Testis (tissue), 3 donors: ENCODE results near the gene IL17REL. TPM values are rescaled to one million over a fixed set of nuclear protein-coding genes. Genes with fewer than 3 reads are reported as not detected.

Source experiments
- DNase-seq: peaks from one replicate; pipeline ENCODE4 v3.0.0-alpha.2; 2019
- H3K27ac ChIP-seq, 2 donors: fragments of 200-600 bp; sonication (generic); one replicate each; pipeline ENCODE4 v1.5.1; 2019
- H3K27me3 ChIP-seq: fragments of 200-600 bp; sonication (generic); one replicate; pipeline ENCODE4 v1.5.1; 2019
- H3K36me3 ChIP-seq: fragments of 200-600 bp; sonication (generic); one replicate; pipeline ENCODE4 v1.5.1; 2017; ENCODE audit warnings: low read depth; ENCODE audit errors: missing control alignments
- H3K4me1 ChIP-seq: fragments of 200-600 bp; sonication (generic); one replicate; pipeline ENCODE4 v1.5.1; 2019
- H3K4me3 ChIP-seq, 2 donors: fragments of 200-600 bp; sonication (generic); one replicate each; pipeline ENCODE4 v1.5.1; 2017 to 2019
- H3K9me3 ChIP-seq: fragments of 200-600 bp; sonication (generic); one replicate; pipeline ENCODE4 v1.5.1; 2017
- POLR2A ChIP-seq: fragments of 450-650 bp; IDR thresholded peaks from one replicate; pipeline ENCODE4 v1.6.1; 2017; ENCODE audit warnings: antibody characterized with exemption, mild to moderate bottlenecking, moderate library complexity
- WGBS, 2 donors: methylation state at CpG; one replicate each; pipeline ENCODE4 v1.1.5; 2018; 5-methylcytosine and 5-hydroxymethylcytosine counted together
- intact Hi-C: fragments of 100-400 bp; cut with DNase I; formaldehyde crosslinking; loops from one replicate; pipeline ENCODE4 v1.15.1; 2023; ENCODE audit warnings: low total_unique reads
- polyA plus RNA-seq: library from polyadenylated mRNA; stranded (reverse); fragments of 350-450 nt; fragmentation: Illumina TruSeq; extraction: RNeasy Lipid Tissue Mini Kit (QIAGEN cat#74804); gene quantifications from one replicate; pipeline ENCODE4 v1.2.3, GENCODE V29; 2014; ENCODE audit warnings: low read depth, low replicate concordance; ENCODE audit not compliant: insufficient read depth
- total RNA-seq, 2 donors: library from RNA; depleted of rRNA; stranded (reverse); fragments of >200 nt; gene quantifications; one replicate each; pipeline ENCODE4 v1.2.3, GENCODE V29; 2016
- TF ChIP-seq, protein P1 (sequence below), 3 experiments: fragments of 450-650 bp in 2 of 3; fragments of 200-600 bp in 1 of 3; sonication (generic) in 1 of 3; IDR thresholded peaks; one replicate each; pipeline ENCODE4 v1.5.1; 2016 to 2019; ENCODE audit warnings: antibody characterized with exemption in 3 of 3, mild to moderate bottlenecking in 2 of 3, moderate library complexity in 1 of 3

IL17REL gene
- total and polyA plus RNA-seq, 3 donors from 2014 or later = 0.25 to 0.55 (median 0.30) TPM

DNA sequence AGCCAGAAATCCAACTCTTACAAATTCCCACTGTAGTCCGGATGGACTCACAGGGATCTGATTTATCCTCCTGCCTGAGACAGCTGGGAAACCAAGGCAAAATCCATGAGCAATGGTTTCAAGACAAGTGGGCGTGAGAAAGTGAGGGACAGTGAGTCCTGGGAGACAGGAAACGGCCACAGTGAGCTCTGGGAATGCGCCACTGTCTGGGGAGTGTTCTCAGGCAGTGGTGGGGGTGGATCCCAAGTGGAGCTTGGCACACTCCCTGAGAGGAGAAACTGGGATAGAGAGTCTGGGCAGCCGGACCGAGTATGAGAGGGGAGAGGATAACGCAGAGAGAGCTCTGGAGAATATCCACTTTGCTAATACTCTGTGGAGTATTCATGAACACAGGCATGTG is 9.8 kb downstream of the IL17REL start:
- H3K4me3 ChIP-seq = no peak overlapping the region
- H3K36me3 ChIP-seq = no peaks in the 10 kb centered on the region
- H3K27me3 ChIP-seq = no peaks in the 10 kb centered on the region
- WGBS, 2 donors = 65 to 78% methylated on average over 7 of the region's 7 CpGs
- H3K27ac ChIP-seq = no peak overlapping the region
- DNase-seq = no peak
- no peak for TF ChIP-seq POLR2A
- TF ChIP-seq, protein P1, sequence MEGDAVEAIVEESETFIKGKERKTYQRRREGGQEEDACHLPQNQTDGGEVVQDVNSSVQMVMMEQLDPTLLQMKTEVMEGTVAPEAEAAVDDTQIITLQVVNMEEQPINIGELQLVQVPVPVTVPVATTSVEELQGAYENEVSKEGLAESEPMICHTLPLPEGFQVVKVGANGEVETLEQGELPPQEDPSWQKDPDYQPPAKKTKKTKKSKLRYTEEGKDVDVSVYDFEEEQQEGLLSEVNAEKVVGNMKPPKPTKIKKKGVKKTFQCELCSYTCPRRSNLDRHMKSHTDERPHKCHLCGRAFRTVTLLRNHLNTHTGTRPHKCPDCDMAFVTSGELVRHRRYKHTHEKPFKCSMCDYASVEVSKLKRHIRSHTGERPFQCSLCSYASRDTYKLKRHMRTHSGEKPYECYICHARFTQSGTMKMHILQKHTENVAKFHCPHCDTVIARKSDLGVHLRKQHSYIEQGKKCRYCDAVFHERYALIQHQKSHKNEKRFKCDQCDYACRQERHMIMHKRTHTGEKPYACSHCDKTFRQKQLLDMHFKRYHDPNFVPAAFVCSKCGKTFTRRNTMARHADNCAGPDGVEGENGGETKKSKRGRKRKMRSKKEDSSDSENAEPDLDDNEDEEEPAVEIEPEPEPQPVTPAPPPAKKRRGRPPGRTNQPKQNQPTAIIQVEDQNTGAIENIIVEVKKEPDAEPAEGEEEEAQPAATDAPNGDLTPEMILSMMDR (IDR thresholded peaks at IDR 0.05) = no peak
- H3K9me3 ChIP-seq = no peaks in the 10 kb centered on the region
- H3K4me1 ChIP-seq = no peaks in the 10 kb centered on the region
- intact Hi-C loops = no loop called here

DNA sequence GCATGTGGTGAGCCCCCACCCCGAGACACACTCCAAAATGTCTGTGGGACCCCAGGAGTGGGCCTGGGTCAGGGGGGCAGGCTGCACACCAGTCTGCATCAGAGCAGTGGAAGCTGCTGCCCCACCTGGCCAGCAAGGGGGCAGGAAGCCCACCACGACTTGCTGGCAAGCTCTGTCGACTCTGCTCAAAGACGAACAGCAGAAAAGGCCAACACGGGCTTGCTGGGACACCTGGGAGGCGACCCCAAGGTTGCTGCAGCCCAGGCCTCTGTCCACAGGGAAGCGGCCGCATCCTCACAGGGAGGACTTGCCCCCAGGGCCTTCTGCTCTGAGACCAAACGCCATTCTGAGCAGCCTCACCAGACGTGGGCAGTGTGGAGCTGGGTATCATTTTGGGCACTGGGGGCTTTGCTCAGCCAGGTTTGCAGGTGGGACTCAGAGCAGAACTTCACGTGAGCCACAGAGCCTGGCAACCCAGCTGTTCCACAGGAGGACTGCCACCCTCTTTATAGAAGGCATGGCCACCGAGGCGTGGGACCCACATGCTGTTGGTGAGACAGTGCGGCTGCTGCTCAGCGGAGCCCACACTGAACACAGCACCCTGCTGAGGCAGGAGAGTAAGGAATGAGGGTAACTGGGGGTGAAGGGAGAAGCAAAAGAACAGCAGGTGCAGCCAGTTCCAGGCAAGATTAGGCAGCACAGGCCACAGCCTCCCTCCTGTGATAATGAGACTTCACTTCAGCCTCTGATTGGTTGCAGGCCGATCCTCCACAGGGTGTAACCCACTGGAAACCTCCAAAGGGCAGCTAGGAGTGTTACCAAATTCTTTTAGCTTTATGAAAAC is 11.0 kb downstream of the IL17REL start:
- no peak for DNase-seq
- 81 to 88% methylated on average over 14 to 16 of the region's 16 CpGs for WGBS, 2 donors
- H3K27me3 ChIP-seq = no peaks in the 10 kb centered on the region

DNA sequence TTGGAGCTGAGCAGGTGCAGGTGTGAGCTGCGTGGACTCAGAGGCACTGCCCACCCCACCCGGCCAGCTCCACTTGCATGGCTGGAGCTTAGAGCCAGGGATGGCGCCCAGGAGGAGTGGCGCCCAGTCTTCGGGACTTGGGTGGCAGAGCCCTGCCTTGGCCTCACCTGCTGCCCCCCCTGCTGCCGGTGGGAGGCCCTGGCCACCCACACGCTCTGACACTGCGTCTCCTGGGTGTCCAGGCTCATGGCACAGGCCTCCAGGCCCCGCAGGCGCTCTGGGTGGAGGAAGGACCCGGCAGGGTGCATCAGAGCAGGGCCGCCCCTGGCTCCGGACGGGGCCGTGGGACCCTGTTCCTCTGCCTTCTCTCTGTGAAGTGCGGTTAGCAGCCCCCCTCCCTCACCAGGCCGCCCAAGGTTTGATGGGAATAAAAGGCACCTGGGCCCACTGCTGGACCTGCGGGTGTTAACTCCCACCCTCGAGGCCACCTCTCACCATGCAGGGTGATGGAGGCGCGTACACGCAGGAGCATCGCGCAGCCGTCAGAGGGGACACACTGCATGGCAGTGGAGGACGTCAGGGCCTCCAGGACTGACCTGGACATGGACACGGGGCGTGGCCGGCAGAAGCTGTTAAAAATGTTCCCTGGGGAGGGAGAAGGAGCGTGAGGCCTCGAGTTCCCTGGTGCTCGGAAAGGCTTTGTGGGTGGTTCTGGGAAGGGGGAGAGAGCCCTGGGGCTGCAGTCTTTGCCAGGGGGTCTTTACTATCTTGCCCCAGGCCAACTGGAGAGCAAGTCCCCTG is 11.8 kb downstream of the IL17REL start:
- no peaks in the 10 kb centered on the region for H3K27me3 ChIP-seq
- no peaks in the 10 kb centered on the region for H3K4me1 ChIP-seq
- WGBS, 2 donors = 91 to 95% methylated on average over 13 to 32 of the region's 32 CpGs

More for the DNA sequence above, 11.0 kb downstream of the IL17REL start:
- intact Hi-C loops = no loop called here
- no peaks in the 10 kb centered on the region for H3K9me3 ChIP-seq
- no peak overlapping the region for H3K27ac ChIP-seq
- H3K4me3 ChIP-seq = no peak overlapping the region
- no peaks in the 10 kb centered on the region for H3K4me1 ChIP-seq
- TF ChIP-seq, protein P1 (IDR thresholded peaks at IDR 0.05) = no peak
- TF ChIP-seq POLR2A = no peak
- no peaks in the 10 kb centered on the region for H3K36me3 ChIP-seq

DNA sequence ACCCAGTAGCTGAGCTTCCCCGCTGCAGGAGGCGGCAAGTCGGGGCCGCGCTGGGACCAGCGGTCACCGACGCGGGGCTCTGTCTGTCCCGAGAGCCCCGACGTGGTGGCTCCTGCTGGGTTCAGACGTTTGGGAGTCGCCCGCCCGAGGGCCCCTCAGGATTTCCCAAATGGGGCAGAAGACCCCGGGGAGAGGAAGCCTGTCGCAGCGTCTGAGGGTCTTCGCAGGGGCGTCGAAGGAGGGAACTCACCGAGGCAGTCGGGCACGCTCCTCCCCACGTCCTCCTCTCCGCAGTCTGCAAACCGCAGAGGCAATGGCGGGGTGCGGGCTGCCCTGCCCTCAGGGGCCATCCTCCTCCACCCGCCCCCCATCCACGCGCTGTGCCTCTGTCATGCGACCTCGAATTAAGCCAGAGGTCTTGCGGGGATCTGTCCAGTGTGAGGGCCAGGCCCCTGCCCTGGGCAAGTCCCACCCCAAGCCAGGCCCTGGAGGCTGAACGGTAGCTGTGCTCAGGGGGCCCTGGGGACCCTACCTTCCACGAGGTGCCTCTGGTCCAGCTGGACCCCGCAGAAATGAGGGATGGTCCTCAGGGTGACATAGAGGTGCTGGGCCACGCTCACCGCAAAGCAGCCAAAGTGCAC is 12.5 kb downstream of the IL17REL start:
- Histone ChIP-seq H3K27ac (no peak overlapping the region), H3K4me3 (peak overlapping the region; percentile 26 to 45), H3K4me1 (no peaks in the 10 kb centered on the region), H3K36me3 (no peaks in the 10 kb centered on the region), H3K9me3 (no peaks in the 10 kb centered on the region), H3K27me3 (no peaks in the 10 kb centered on the region)
- intact Hi-C loops = no loop called here
- WGBS, 2 donors = 5 to 36% methylated on average over 4 to 32 of the region's 41 CpGs
- DNase-seq = no peak
- TF ChIP-seq, protein P1 (IDR thresholded peaks at IDR 0.05) = no peak
- TF ChIP-seq POLR2A = no peak

More for the DNA sequence above, 11.8 kb downstream of the IL17REL start:
- Histone ChIP-seq H3K36me3 (no peaks in the 10 kb centered on the region), H3K27ac (no peak overlapping the region), H3K9me3 (no peaks in the 10 kb centered on the region), H3K4me3 (no peak overlapping the region)
- TF ChIP-seq, protein P1 (IDR thresholded peaks at IDR 0.05) = no peak
- no peak for TF ChIP-seq POLR2A
- intact Hi-C loops = no loop called here
- DNase-seq = no peak
